HG03571 (cell line): Measurements from ENCODE around the gene SCYGR4.
"Not testable (repeated sequence)": the region's sequence is repeated elsewhere in the genome, so short reads cannot be mapped to it uniquely, and the experiment has no call there.

ENCODE experiments used
- ATAC-seq: cut with Tn5 transposase; IDR thresholded peaks from one replicate; pipeline ENCODE4 v1.9.1; 2021; ENCODE audit not compliant: unreplicated experiment

Gene SCYGR4

DNA sequence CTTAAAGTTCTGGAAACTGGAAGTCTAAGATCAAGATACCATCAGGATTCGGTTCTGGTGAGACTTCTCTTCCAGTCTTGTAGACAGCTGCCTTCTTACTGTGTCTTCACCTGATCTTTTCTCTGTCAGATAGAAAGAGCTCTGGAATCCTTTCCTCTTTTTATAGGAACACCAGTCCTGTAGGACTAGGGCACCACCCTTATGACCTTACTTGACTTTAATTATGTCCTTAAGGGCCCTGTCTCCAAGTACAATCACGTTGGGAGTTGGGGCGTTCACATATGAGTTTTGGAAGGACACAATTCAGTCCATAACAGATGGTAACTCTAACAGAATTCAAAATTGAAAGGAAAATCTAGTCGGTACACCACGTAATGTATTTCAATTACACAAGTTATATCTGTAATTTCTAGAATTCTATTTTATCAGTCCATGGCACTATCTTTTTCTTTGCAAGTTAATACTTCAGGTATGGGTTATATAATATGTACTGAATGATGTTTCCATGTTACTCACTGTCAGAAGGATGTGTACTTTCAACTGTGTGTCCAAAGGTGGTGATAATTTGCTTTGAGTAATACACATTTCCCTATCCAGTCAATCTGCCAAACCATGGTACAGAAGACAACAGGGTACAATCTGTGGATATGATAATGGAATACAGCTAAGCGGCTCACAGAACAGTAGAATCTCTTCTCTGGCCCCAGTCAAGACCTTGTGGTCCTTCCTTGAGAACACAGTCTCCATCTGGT, 48.1 kb downstream of the SCYGR4 start:
- ATAC-seq: no peak

DNA sequence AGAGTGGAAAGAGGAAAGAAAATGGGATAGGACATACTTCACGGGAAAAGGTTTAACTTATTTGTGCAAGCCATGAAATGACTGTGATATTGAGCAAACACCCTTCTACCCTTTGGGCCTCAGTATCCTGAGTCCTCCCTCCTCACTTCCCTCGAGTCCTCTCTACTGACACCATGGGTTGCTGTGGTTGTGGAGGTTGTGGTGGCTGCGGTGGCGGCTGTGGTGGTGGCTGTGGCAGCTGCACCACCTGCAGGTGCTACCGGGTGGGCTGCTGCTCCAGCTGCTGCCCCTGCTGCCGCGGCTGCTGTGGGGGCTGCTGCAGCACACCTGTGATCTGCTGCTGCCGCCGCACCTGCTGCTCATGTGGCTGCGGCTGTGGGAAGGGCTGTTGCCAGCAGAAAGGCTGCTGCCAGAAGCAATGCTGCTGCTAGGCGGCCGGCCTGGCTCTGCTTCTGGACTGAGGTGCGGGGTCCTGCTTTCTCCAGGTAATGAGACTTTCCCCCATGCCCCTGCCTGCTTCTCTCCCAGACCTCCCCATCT, 49.4 kb downstream of the SCYGR4 start, which contains the start of gene SCYGR5:
Gene SCYGR5 (plus strand): TSS at position 174 of the 540 bp plus-strand sequence. CDS start 0 bp downstream, at position 174.
- ATAC-seq: not testable (repeated sequence)
